Melanocyte of skin (primary cell): ENCODE results near the gene FAM98C. TPM values are rescaled to one million over a fixed set of nuclear protein-coding genes. Genes with fewer than 3 reads are reported as not detected.

Experiments
- total RNA-seq, 2 donors: library from RNA; depleted of rRNA; stranded (reverse); fragments of >200 nt; gene quantifications; 2 replicates each; pipeline ENCODE4 v1.2.3, GENCODE V29; 2012

FAM98C gene
- 1 to 10 TPM; 7.0 to 7.2 TPM for total RNA-seq

DNA sequence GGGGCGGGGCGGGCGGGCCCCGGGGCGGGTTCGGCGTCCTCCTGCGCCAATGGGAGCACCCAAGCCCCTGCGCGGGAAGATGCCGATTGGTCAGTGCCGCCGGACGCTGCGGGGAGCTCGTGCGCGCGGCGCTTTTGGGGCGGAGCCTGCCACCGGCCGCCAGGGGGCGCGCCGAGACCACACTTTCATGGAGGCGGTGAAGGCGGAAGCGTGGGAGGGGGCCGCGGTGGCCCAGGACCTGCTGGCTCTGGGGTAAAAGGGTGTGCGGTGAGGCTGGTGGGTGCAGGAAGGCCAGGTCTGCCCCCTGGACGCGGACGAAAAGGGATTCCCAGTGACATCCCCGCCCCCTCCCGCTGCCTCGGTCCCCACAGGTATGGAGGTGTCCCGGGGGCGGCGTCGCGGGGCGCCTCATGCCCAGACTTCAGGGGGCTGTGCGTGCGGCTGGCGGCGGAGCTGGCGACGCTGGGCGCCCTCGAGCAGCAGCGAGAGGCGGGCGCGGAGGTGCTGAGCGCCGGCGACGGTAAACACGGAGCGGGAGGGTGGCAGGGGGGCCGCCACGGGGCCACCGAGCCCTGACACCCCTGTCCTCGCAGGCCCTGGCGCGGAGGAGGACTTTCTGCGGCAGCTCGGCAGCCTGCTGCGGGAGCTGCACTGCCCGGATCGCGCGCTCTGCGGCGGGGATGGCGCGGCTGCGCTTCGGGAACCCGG lies at the start of gene FAM98C:
TSS of gene FAM98C (plus strand) at position 127 of the 708 bp plus-strand sequence. CDS start at position 188, 61 bp downstream.

DNA sequence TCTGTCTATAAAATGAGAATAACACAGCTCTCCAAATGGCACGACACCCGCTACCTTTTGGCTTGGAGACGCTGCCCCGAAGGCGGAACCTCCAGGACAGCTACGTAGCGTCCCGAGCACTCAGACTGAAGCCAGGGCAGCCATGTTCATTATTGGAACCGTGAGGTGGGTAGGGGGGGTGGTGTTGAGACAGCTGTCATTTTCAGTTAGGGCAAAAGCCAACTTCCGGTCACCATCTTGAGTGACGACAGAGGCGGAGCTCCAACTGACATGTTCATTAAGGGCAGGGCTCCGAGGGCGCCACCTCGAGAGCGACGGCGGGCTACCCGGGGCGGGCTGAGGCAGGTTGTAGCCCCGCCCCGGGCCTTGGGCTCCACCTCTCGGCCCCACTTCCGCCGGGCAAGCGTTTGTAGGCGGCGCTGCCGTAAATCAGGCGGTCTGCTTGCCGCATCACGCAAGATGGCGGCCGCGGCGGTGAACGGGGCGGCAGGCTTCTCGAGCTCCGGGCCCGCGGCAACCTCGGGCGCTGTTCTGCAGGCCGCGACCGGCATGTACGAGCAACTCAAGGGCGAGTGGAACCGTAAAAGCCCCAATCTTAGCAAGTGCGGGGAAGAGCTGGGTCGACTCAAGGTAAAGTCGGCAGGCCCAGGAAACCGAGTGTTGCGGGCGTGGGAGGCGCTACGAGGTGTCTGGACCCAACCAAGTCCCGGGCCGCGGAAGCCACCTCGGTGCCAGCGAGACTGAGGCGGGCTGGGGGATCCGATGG lies 28.4 kb upstream of the FAM98C start, which contains the start of gene PSMD8:
TSS of gene PSMD8 (plus strand) at position 240 of the 766 bp plus-strand sequence. CDS start at position 271, 31 bp downstream.

GRCh38 chr19:38387550-38388348 lies 15.1 kb upstream of the FAM98C start, which contains the start of gene GGN:
TSS of gene GGN (minus strand) at chr19:38388034. CDS start at chr19:38387261, 773 bp downstream.

DNA sequence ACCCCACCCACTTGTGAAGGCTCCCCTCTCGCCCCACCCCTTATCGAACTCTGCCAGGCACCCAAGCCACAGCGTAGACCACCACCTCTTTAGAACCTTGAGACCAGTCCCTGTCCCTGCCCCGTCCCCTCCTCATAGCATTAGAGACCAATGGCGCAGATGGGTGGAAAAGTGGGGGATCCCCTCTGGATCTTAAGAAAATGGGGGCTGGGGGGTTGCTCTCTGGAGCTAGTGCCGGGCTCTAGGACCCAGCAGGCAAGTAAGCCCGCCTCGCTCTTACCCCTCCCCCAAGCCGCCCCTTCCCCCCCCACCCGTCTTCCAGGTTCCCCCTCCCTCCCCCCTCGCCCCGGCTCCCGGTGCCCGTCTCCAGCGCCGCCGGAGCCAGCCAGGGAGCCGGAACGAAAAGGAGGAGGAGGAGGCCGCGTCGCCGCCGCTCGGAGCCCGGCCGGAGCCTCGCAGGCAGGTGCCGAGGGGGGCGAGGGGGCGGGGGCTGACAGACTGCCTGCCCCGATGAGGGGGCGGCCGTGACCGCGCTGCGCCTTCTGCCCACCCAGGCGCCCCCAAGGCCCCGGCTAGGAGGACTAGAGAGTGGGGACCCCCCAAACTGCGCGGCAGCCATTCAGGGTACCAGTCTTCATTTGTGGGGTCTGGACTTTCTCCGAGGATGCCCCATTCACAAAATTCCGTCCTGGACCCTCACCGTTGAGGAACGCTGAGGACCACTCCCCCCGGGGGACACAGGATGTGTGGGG lies 14.4 kb upstream of the FAM98C start, which contains the start of gene SPRED3:
TSS of gene SPRED3 (plus strand) at position 349 of the 752 bp plus-strand sequence. CDS start 1,606 bp downstream, outside the sequence.

DNA sequence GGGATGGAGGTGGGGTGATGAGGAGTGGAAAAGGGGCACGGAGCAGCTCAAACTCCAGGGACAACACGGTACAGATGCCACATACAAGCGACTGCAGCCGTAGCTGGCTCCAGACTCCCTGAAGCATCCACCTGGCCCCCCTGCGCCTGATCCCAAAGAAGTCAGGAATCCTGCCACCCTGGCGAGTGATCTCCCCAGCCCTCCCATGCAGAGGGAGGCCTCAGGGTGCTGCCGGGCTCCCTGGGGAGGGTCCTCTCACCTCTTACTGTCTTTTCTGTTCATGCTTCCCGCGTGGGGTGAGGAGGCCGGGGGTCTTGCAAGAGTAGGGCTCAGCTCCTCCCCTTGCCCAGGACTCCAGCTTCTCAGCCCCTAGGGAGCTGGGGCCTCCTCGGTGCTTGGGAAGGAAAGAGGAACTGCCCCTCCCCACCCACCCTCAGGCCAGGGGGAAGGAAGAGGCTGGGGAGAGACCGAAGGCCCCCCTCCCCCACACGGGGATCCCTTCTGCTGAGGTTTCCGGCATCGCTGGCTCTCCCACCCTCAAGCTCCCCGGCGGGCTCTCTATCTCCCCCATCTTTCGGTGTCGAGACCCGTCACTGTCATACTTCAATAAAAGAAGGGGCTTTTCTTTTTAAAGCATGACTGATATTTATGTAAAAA lies 23.0 kb downstream of the FAM98C start, which contains the start of gene RASGRP4:
TSS of gene RASGRP4 (minus strand) at position 410 of the 657 bp plus-strand sequence. CDS start at position 282, 128 bp downstream.

GRCh38 chr19:38433268-38433733 lies 30.4 kb downstream of the FAM98C start, which contains the start of gene RYR1:
TSS of gene RYR1 (plus strand) at chr19:38433691. CDS start at chr19:38433830, 139 bp downstream.

Other genes starting within 250 kb of the FAM98C start
- 1 to 10 TPM; 1.0 to 3.3 TPM for gene DPF1, start 178.9 kb upstream of the FAM98C start, total RNA-seq
- gene PPP1R14A, start 146.7 kb upstream of the FAM98C start, total RNA-seq, result not detected
- not detected for gene SPINT2, start 138.5 kb upstream of the FAM98C start, total RNA-seq
- not detected for gene C19orf33, start 98.8 kb upstream of the FAM98C start, total RNA-seq
- gene YIF1B, start 87.1 kb upstream of the FAM98C start, total RNA-seq, result 100 to 1,000 TPM in 1 of 2 donors, 10 to 100 TPM in 1; 94.6 to 118 TPM
- under 1 TPM; under 0.01 to 0.33 TPM for gene KCNK6, start 83.2 kb upstream of the FAM98C start, total RNA-seq
- 1 to 10 TPM in 1 of 2 donors, under 1 TPM in 1; 0.33 to 1.4 TPM for gene CATSPERG, start 67.3 kb upstream of the FAM98C start, total RNA-seq
- gene PSMD8, start 28.5 kb upstream of the FAM98C start, total RNA-seq, result 100 to 1,000 TPM; 402 to 443 TPM
- not detected for gene GGN, start 15.1 kb upstream of the FAM98C start, total RNA-seq
- gene SPRED3, start 14.4 kb upstream of the FAM98C start, total RNA-seq, result under 1 TPM; 0.33 to 0.34 TPM
- gene RASGRP4, start 23.1 kb downstream of the FAM98C start, total RNA-seq, result not detected
- gene RYR1, start 30.6 kb downstream of the FAM98C start, total RNA-seq, result 1 to 10 TPM in 1 of 2 donors, under 1 TPM in 1; 1.00 to 1.4 TPM
- gene MAP4K1, start 214.9 kb downstream of the FAM98C start, total RNA-seq, result 1 to 10 TPM in 1 of 2 donors, under 1 TPM in 1; 0.33 to 1.4 TPM
- 100 to 1,000 TPM; 277 to 300 TPM for gene EIF3K, start 216.1 kb downstream of the FAM98C start, total RNA-seq
- 100 to 1,000 TPM; 113 to 200 TPM for gene ACTN4, start 244.6 kb downstream of the FAM98C start, total RNA-seq